NCI-H187 (cell line): ENCODE results near the gene ZNF592.
"Not testable (repeated sequence)": the region's sequence is repeated elsewhere in the genome, so short reads cannot be mapped to it uniquely, and the experiment has no call there.

ENCODE experiments used
- DNase-seq, 2 experiments: peaks; one replicate each; lab custom pipeline; 2025; lab: John Stamatoyannopoulos, UW

The ZNF592 gene

GRCh38 chr15:84831028-84831427 lies 82.6 kb downstream of the ZNF592 start:
- DNase-seq, result no peak

- DNase-seq, result no peak
These were observed 83.2 kb downstream of the ZNF592 start for GRCh38 chr15:84831613-84832012.

DNA sequence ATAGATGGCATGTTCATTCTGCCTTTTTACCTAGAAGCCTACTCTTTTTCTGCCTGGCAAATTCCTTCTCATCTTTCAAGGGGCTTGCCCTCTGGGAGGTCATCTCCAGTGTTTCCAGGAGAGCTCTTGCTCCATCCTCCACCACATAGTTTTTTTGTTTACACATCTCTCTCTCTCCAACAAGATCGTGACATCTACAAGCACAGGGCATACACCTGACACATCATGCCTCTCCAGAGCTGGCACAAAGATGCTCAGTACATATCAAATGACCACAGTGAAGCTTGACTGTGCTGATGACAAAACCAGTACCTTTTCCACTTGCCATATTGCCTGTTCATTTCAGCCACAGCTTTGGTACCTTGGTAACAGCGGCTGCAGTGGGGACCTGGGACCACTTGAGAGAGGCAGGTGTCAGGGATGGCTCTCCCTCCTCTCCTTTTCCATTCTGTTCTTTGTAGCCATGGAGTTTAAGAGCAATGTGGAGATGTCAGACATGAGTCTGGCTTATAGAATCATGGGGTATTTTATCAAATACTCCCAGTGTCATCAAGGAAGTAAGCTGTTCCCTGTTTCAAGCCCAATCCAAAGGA lies 84.2 kb downstream of the ZNF592 start:
- DNase-seq, result peak in 1 of 2 experiments; percentile 7

- DNase-seq, result no peak
These were observed 85.2 kb downstream of the ZNF592 start for GRCh38 chr15:84833447-84834228.

DNA sequence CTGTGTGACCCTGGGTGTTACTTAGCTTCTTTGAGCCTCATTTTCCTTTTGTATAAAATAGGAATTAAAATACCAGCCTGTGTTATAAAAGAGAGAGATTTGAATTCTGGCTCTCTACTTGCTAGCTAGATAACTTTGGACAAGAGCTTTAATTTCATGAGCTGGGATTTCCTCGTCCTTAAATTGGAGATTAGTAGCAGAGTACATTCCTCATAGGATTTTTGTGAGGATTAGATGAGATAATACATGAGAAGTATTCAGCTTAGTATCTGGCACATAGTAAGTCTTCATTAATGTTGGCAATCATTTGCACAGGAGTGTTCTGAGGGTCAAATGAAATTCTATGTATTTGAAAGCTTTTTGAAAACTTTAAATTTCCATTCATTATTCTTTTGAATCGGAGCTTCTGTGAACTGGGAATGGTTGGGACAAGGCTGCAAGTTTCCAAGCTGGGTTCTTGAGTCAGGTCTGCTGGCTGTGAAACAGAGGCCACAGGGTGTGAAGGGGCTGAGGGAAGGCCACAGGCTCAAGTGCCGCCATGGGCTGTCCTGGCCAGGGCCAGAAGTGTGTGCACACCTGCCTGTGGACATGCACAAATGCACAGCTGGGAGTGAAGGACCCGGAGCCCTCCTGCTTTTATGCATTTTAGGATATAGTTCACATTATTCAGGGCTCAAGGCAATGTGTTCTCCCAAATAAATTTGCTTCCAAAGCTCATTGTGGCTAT lies 86.0 kb downstream of the ZNF592 start:
- no peak for DNase-seq

- DNase-seq, result no peak
These were observed 86.6 kb downstream of the ZNF592 start for GRCh38 chr15:84834969-84835368.

- DNase-seq, result no peak
These were observed 87.4 kb downstream of the ZNF592 start for GRCh38 chr15:84835661-84836337.

- DNase-seq, result no peak
These were observed 88.5 kb downstream of the ZNF592 start for GRCh38 chr15:84836844-84837243.

GRCh38 chr15:84839714-84840113 lies 91.3 kb downstream of the ZNF592 start:
- DNase-seq, result no peak

DNA sequence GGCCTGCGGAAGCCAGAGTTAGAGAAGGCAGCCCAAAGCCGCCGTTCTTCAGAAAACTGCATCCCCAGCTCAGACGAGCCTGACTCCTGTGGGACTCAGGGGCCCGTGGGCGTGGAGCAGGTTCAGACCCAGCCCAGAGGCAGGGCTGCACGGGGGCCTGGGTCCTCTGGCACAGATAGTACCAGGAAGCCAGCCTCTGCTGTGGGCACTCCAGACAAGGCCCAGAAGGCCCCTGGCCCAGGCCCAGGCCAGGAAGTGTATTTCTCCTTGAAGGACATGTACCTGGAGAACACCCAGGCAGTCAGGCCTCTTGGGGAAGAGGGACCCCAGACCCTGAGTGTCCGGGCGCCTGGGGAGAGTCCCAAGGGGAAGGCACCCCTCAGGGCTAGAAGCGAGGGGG lies 91.9 kb downstream of the ZNF592 start:
- no peak for DNase-seq

DNA sequence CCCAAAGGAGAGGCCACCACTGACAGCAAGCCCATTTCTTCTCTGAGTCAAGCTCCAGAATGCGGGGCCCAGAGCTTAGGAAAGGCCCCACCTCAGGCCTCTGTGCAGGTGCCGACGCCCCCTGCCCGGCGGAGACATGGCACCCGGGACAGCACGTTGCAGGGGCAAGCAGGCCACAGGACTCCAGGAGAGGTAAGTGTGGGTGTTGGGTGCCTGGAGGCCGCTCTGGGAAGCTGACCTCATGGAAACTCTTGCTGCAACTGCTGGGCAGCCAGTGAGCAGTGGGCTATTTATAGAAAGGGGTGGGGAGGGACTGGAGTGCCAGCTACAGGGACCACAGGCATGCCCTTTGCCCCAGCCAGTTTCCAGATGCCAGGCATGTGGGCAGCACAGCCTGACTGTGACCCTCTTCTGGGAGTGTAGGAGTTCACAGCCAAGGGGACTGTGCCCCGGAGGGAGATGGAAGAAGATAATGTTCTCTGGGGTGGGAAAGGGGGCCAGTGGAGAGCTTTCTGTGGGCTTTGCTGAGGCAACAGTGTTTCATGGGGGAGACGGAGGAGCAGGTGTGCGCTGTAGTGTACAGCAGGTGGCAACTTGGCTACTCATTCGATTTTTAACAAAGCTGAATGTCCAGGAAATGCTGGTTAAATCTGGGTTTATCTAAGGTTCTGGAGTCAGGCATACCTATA lies 92.5 kb downstream of the ZNF592 start:
- DNase-seq, result no peak

DNA sequence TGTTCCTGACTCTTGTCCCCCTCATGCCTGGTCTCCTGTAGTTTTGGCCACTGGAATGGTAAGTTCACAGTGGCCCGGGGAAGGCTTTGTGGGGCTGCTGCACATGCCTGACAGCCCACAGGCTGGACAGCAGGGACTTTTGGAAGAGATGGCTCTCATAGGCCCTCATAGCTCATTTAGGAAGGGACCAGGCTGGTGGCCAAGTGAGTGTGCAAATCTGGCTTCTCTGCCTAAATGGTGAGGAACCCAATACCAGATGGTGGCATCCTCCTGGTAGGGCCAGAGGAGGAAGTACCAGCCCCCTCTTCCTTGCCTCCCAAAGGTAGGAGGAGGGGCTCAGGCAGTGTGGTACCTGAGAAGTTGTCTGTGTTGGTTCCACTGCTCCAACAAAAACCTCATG lies 94.4 kb downstream of the ZNF592 start:
- DNase-seq, result no peak

DNA sequence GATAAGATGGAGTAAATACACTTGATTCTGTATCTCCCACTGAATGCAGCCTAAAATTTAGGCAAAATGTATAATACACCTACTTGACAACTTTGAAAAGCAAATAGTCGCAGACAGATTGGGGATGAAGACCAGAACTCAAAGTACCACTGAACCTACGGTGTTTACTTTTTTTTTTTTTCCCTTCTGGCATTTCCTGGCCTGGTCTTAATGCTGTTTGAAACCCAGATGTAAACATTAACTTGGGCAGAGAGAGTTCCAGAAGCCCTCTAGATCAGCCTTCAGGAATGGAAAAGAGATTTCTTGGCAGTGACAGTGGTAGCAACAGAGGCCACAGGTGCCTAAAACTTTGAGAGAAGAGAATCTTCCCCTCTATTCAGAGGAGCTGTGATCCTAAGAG lies 96.6 kb downstream of the ZNF592 start:
- DNase-seq, result no peak

DNA sequence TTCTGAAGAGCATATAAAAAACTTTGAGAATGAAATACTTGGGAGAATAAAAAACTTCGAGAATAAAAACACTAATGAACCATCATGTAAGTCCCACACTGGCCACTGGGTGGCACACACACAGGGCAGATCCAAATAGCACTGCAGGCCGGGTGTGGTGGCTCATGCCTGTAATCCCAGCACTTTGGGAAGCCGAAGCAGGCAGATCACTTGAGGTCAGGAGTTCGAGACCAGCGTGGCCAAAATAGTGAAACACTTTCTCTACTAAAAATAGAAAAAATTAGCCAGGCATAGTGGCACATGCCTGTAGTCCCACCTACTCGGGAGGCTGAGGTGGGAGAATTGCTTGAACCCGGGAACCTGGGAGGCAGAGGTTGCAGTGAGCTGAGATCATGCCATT lies 97.2 kb downstream of the ZNF592 start:
- DNase-seq, result not testable (repeated sequence)

- no peak for DNase-seq
These were observed 97.9 kb downstream of the ZNF592 start for GRCh38 chr15:84846269-84846668.

DNA sequence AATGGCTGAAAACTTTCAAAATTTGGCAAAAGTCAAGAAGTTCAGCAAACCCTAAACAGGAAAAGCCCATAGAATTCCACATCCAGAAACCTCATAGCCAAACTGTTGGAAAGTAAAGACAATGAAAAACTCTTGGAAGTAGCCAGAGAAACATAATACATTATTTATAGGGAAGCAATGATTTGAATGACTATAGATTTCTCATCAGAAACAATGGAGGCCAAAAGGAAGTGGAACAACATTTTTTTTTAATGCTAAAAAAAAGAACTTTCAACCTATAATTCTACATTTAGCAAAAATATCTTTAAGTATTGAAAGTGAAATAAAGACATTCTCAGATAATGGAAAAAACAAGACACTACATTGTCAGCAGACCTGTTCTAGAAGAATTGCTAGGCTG lies 99.0 kb downstream of the ZNF592 start:
- no peak for DNase-seq

DNA sequence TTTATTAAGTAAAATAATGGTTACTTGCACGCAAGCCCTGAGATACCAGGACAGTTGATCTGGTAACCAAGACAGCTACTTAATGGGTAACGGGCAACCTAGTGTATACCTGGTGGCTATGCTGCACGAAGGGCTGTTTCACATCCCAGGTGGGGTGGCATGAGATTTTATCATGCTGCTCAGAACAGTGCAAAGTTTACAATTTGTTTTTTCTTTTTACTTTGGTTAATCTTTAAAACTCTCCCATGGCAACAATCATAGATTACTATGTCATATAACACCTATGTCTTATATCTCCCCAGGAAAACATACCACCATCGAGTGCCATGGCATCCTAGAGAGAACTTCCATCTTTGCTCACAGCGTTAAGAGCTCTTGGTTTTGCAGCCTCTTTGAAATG lies 103.8 kb downstream of the ZNF592 start:
- DNase-seq, result no peak

DNA sequence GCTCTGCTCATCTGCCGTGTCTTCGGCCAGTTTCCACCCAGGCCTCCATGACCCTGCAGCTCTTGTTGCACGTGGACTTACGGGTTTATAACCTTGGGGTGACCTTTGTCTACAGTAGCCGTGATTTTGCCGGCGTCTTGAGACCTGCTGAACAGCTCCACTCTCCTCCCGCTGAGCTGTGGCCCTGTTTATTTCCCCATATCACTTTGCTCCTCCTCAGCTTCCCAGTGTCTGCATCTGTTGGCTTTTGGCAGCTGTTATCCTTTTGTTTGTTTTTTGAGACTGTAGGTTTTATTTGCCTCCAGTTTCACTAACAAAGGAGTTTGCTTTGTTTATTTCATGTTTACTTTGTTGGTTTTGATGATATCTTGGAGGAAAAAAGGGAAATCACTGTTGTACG lies 106.7 kb downstream of the ZNF592 start:
- no peak for DNase-seq

GRCh38 chr15:84855765-84856164 lies 107.4 kb downstream of the ZNF592 start:
- DNase-seq, result no peak
